ENCODE measurements around the gene CCDC74A.
"Not testable (repeated sequence)": the region's sequence is repeated elsewhere in the genome, so short reads cannot be mapped to it uniquely, and the experiment has no call there.

CCDC74A gene

GRCh38 chr2:131567891-131568290, 40.2 kb downstream of the CCDC74A start:
- DNase-seq: no peak

GRCh38 chr2:131568401-131568800, 40.7 kb downstream of the CCDC74A start:
- DNase-seq: not testable (repeated sequence)

- DNase-seq: no peak
Measured at GRCh38 chr2:131572175-131572574, 44.5 kb downstream of the CCDC74A start.

- no peak for DNase-seq
Measured at GRCh38 chr2:131577812-131578211, 50.1 kb downstream of the CCDC74A start.

- DNase-seq: no peak
Measured at GRCh38 chr2:131580187-131580586, 52.5 kb downstream of the CCDC74A start.
